ENCODE data around the gene ASB1. TPM values are rescaled to one million over a fixed set of nuclear protein-coding genes. Genes with fewer than 3 reads are reported as not detected.

ASB1 gene
- total RNA-seq, 1 experiment from 2014 or later, result 46.0 TPM

GRCh38 chr2:238439917-238440316 is 13.2 kb downstream of the ASB1 start:
- Histone ChIP-seq H3K56ac (ENCODE audit: insufficient read length, low read depth, low read length) (no peak overlapping the region), H3K23ac (ENCODE audit: insufficient read length, low read depth, low read length) (no peak overlapping the region), H2BK20ac (ENCODE audit: low read depth, low read length, poor library complexity, severe bottlenecking) (no peak overlapping the region), H4K20me1 (ENCODE audit: control insufficient read depth, insufficient read depth, insufficient read length) (no peaks in the 10 kb centered on the region), H3K4me1 (ENCODE audit: insufficient read depth, low read length) (no peaks in the 10 kb centered on the region), H2BK15ac (ENCODE audit: low read depth, low read length) (no peak overlapping the region), H2AK5ac (ENCODE audit: insufficient read length, low read length) (no peak overlapping the region), H4K91ac (ENCODE audit: insufficient read length, low read depth, low read length) (no peak overlapping the region), H3K27ac (ENCODE audit: insufficient read length, low read depth, low read length) (no peak overlapping the region), H3K9me3 (ENCODE audit: control insufficient read depth, low read depth, low read length) (no peaks in the 10 kb centered on the region), H3K14ac (ENCODE audit: insufficient read depth, low read length) (no peak overlapping the region), H2BK120ac (ENCODE audit: low read depth, low read length, poor library complexity, severe bottlenecking) (no peak overlapping the region), H4K5ac (ENCODE audit: insufficient read length, low read depth, low read length) (no peak overlapping the region), H3K4me2 (ENCODE audit: insufficient read depth, insufficient read length, low read length) (no peak overlapping the region), H4K8ac (replicated peaks; ENCODE audit: insufficient read length, low read depth, low read length) (no peak overlapping the region), H3K18ac (ENCODE audit: insufficient read length, low read depth, low read length) (no peak overlapping the region), H3K9ac (ENCODE audit: extremely low read depth, insufficient read length, low read length) (no peak overlapping the region), H2BK12ac (ENCODE audit: insufficient read length, low read depth, low read length) (no peak overlapping the region), H2AFZ (ENCODE audit: low read length) (no peak overlapping the region), H3K27me3 (ENCODE audit: insufficient read depth, low read length) (no peaks in the 10 kb centered on the region), H3K4ac (ENCODE audit: low read depth, low read length) (no peak overlapping the region), H3T11ph (ENCODE audit: low read length) (no peak overlapping the region), H2BK5ac (ENCODE audit: insufficient read length, low read length) (no peak overlapping the region), H3K79me2 (ENCODE audit: insufficient read depth, low read length) (peaks cover 10% of the 10 kb centered on the region; the same call in 1 of the 2 replicates), H3K23me2 (ENCODE audit: insufficient read length, low read depth, low read length, poor library complexity, severe bottlenecking) (no peaks in the 10 kb centered on the region), H3K79me1 (ENCODE audit: insufficient read depth, low read depth, low read length, poor library complexity, severe bottlenecking) (no peaks in the 10 kb centered on the region)
- WGBS (ENCODE audit: extremely low coverage, insufficient read length, low lambda C conversion rate), result no CpG with 5 or more reads among the region's 2 CpGs
- Mint-ChIP-seq H3K4me3 (no peak overlapping the region), H3K36me3 (ENCODE audit: insufficient read depth in 1 of 3, low read depth in 3 of 3) (peaks cover 14 to 61% (median 50%) of the 10 kb centered on the region in 3 experiments; a peak in 6 of 7 replicates), H3K27ac (no peak overlapping the region), H3K4me1 (peaks cover 5 to 6% of the 10 kb centered on the region in 2 experiments), H3K27me3 (ENCODE audit: low read depth) (no peaks in the 10 kb centered on the region), H3K9me3 (no peaks in the 10 kb centered on the region)
- no peak for DNase-seq
- no peak for TF ChIP-seq CTCF (conservative IDR thresholded peaks at IDR 0.05)
